NAMALWA (cell line): ENCODE results near the gene DNAH17.
"Not testable (repeated sequence)": the region's sequence is repeated elsewhere in the genome, so short reads cannot be mapped to it uniquely, and the experiment has no call there.

Experiments used
- DNase-seq: peaks from one replicate; pipeline ENCODE4 v3.0.0-alpha.2; 2015; ENCODE audit warnings: low spot score

The DNAH17 gene

DNA sequence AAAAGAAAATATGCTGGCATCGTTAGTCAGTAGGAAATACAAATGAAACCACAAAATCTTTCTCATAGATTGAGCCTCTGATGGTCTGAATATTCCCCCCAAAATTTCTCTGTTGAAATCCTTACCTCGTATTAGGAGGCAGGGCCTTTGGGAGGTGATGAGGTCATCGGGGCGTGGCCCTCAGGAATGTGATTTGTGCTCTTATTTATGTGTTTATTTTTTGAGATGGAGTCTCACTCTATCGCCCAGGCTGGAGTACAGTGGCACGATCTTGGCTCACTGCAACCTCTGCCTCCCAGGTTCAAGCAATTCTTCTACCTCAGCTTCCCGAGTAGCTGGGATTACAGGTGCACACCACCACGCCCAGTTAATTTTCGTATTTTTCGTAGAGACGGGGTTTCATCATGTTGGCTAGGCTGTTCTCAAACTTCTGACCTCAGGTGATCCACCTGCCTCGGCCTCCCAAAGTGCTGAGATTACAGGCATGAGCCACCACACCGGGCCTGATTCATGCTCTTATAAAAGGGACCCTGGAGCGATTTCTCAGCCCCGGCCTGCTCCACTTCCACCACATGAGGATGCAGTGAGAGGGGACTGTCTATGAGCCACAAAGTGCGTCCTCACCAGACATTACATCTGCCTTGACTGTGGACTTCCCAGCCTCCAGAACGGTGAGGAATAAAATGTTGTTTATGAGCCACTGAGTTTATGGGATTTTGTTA is 53.1 kb downstream of the DNAH17 start:
- no peak for DNase-seq

DNA sequence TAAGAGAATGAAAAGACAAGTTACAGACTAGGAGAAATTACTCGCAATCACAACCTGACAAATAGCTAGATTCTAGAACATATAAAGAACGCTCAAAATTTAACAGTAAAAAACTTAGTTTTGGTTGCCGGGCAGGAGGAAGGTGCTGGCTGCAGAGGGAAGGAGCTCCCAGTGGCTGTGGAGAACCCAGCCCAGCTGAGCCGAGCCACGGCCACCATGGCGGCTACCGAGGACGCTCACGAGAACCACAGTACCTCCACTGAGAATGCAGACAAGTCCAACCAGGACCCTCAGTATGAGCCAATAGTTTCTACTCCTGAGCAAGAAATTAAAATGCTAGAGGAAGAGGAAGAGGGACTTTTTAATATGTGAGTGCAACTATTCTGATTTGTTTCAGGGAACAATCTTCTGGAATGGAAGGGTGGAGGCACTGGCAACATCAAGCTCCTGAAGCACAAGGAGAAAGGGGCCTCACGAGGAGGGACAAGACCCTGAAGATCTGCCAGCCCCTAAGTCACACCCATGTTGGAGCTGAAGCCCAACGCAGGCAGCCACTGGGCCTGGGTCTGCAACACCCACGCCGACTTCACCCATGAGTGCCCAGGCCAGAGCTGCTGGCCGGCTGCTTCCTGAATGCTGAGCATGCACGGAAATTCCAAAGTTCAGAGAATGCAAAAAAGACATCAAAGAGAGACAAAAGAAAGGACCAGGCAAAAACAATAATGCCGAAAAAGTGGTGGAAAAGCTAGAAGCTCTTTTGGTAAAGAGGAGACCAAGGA is 55.0 kb downstream of the DNAH17 start:
- DNase-seq, result no peak

DNA sequence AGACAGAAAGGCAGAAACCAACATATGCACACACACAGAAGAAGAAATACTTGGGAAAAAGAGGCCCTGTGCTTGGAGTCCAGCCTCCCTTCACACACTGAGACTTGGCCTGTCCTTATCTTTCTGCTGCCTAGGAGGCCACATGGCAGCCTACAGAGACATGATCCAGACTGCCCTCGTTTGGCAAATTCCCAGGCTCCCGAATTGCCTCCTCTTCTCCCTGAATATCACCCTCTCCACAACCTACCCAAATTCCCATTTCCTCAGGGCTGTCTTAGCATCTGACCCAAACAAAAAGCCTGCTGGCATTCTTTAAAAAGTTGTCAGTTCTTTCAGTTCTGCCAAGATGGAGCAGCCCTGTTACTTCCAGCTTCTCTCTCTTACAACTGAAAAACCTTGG is 59.8 kb downstream of the DNAH17 start:
- DNase-seq, result no peak

DNA sequence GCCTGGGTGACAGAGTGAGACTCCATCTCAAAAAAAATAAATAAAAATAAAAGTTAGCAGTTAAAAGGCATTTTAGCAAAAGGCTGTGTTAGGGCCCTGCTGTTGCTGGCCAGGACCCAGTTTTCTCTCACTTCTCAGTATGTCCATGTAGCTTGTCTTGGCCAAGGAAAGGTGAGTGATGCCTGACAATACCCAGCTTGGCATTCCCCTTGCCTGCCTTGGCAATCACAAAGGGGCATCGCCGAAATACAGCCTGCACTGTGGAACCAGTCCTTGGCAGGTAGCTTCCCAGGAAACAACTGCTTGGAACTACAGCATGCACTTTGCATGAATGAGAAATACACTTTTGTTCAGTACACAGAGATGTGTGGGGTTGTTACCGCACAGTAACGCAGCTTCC is 61.7 kb downstream of the DNAH17 start:
- DNase-seq, result no peak

DNA sequence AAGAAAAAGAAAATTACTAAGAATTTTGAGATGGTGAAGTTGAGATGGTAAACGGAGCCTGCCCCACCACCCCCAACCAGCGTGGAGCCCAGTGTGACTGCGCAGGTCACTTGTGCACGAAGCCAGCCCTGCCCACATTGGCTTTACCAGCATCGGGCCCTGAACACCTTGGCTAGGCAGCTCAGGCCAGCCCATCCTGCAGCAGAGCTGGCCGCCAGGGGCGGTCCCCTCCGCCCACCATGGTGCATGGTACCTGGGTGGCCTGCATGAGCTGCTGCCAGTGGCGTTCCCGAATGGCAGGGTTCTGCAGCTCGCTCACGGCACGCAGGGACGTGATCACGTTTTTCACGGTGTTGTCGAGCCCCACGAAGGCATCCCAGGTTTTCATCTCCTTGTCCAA is 62.7 kb downstream of the DNAH17 start:
- no peak for DNase-seq

DNA sequence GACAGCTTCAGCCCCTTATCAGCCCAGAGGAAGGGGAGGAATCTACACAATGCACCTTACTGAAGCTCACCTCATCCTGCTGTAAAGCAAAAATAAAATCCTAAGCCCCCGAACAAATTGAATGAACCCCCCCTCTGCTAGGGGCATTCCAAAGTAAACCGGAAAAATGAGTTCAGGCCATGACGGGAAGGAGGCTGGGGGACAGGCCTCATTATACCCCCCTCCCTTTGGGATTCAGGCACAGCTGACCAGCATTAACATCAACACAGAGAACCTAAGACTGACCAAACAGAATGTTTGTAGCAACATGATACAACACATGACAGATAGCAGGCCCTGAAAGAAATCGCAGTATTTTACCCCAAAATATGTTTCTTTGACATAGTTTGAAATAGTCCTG is 64.2 kb downstream of the DNAH17 start:
- no peak for DNase-seq

DNA sequence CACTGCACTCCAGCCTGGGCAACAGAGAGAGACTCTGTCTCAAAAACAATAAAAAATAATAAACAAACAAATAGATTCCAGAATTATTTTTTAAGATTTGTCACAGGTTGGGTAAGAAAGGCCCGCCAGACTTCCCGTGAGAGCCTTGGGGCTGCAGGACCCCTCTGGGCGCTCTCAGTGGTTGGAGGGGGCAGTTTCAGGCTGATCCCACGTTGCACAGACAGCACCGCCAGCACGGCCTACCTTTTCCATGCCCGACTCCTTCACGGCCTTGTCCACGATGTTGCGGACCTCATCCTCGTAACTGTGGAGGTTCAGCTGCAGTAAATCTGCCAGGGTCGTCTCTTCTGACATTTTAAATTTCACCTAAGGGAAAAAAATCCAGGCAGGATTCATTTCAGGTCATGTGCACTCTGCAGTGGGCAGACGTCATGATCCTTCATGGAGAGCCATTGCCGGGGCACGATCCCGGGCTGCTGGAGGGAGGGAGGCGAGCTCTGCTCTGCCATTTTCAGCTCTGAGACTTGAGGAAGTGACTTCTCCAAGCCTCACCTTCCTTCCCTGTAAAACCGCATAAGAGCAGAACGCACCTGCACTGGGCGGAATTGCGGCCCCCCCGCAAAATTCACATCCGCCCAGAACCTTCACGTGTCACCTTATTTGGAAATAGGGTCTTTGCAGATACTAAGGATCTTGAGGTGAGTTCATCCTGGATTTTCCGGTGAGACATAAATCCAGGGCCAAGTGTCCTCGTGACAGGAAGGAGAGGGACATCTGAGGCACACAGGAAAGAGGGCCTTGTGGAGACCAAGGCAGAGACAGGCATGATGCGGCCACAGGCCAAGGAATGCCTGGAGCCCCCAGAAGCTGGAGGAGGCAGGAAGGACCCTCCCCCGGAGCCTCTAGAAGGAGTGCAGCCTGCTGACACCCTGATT is 66.8 kb downstream of the DNAH17 start:
- no peak for DNase-seq

DNA sequence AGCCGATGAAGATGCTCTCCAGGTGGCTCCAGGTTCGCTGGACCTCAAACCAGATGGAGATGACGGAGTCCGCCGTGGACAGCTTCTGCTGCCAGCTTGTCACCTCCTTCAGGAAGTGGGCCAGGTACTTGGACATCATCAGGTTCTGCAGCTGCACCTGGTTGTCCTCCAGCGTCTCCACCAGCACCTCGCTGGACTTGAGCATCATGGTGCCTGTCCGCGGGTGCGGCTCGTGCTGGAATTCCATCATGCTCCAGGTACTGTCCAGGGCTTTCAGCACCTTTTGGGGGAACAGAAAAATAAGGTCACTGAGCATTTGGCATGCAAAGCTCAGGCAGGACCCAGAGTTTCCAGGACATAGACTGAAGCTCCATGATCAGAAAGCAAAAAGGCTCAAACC is 69.7 kb downstream of the DNAH17 start:
- DNase-seq, result no peak

DNA sequence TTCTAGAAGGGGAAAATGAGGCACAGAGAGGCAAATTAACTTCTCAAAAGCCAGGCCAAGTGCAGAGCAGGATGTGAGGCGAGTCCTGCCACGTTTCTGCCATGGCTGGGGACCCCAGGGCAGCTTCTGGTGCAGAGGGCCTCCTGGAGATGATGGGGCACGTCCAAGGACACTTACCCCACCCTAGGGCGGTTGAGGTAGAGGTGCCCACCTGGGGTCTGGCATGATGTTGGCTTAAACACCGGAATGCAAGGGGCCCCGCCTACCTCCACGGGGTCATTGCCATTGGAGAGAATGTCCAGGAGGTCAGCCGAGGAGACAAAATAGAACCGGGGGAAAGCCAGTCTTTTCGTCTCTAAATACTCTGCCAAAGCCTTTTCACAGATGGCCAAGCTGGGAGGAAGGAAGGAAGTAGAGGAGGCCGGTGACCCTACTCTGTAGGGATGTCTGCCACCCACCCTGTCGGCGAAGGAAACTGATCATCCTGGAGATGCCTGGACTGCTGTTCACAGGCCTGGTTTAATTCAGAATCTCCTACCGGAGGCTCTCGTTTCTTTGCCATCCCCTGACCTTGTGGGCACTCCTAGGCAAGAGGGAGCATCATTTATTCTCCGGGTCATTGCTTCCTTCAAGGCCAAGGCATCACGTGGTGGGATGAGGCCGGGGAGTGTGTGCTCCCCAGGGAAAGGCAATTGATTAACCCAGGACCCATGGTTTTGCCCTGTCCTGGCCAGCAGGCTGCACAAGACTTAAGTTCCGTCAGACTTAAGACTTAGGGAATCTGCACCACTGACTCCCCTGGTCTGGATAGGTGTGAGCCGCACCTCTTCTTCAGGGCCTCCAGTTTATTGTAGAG is 70.5 kb downstream of the DNAH17 start:
- no peak for DNase-seq

DNA sequence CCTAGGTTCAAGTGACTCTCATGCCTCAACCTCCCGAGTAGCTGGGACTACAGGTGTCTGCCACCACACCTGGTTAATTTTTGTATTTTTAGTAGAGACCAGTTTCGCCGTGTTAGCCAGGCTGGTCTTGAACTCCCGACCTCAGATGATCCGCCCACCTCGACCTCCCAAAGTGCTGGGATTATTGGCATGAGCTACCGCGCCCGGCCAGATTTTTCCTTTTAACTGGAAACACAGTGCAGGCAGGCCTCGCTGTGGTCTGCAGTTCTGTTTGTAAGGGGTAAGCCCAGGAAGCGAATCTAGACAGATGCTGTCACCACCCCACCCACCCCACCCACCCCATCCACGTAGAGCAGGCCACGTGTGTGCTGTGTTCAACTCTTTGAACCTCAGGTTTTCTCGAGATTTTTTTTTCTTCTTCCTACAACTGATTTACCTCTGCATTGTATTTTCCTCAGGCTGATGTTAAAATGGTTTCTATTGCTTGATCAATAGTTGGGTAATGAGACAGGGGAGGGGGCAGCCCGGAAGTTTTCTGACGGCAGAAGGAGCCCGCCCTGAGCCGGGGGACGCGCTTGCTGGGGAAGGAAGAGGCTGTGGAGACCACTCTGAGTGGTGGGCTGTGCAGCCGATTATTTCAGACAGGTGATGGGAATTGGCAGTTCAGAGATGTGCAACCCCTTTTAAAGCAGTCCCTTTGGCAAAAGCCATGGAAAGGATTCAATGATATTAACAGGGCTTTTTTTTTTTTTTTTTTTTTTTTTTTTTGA is 72.9 kb downstream of the DNAH17 start:
- no peak for DNase-seq

DNA sequence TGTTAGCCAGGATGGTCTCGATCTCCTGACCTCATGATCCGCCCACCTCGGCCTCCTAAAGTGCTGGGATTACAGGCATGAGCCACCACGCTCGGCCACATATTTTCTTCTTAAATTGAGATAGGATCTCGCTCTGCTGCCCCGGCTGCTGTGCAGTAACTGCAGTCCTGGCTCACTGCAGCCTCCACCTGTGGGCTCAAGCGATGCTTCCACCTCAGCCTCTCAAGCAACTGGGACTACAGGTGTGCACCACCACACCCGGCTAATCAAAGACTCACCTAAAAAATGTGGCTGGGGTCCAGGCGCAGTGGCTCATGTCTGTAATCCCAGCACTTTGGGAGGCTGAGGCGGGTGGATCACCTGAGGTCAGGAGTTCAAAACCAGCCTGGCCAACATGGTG is 73.8 kb downstream of the DNAH17 start:
- DNase-seq, result not testable (repeated sequence)

DNA sequence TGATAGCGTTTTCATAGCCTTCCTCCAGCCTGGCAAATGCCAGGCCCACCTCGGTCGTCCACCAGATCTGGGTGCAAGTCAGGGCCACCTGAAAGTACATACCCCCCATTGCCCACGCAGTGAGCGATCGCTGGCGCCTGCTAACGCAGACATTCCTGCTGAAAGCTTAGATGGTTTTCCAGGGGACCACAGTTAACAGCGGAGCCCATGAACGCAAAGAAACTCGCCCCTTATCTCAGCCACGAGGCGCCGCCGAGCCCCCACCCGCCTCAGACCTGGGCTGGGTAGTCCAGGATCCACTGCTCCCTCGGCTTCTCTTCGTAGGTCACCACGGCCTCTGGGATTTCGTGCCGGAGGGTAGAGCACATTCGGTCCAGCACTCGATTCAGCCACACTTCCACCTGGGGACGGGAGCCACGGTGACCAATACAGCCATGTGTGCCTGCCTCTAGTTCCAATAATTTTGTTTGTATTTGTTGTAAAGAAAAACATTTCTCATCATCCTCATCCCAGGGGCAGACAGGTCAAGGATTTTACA is 74.5 kb downstream of the DNAH17 start:
- DNase-seq, result no peak

DNA sequence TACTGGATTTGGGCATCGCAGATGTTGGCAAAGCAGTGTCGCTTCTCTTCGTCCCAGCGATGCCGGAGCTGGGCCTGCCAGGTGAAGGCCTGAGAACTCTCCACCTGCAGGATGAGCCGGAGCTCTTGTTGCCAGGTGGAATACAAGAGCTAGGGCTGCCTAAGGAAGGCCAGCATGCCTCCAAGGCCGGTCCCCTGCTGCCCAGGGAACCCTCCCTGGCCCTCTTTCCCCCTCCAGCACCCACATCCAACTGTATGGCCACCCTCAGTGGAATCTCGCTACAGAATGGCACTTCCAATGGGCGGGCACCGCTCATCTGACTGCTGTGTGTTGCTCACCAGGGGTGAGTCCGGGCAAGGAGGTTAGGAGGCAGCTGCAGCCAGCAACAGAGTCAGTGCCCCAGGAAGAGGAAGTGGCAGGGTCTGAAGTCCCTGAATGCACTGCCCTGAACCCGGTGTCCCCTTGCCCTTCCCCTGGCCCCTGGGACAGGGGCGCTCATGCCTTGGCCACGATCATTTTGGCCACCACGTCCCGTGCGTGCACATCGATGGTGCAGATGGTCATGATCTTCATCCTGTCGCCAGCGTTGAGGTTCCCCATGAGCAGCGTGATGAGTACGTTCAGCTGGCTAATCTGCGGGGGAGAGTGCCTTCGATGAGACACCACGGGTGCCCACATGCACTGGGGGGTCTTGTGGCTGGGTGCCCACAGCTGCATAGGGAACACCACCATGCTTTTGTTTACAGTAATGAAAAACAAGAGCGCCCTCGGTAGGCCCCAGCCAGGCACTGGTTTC is 75.8 kb downstream of the DNAH17 start:
- no peak for DNase-seq

DNA sequence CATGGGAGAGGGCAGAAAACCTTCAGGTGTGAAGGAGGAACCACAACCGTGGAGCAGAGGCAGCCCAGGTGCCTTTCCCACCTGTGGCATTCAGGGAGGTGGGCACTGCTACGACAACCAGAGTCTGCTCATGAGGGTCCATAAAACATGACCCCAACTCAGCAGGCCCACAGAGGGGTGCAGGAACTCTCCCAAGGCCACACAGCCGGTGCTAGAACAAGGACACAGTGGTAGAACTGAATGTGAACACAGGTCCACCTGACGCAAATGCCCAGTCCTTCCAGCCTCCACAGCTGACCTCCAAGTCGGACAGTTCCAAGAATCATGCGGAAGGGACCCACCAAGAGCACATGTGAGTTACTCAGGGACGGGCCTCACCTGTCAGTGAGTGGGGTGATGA is 76.4 kb downstream of the DNAH17 start:
- DNase-seq, result no peak

DNA sequence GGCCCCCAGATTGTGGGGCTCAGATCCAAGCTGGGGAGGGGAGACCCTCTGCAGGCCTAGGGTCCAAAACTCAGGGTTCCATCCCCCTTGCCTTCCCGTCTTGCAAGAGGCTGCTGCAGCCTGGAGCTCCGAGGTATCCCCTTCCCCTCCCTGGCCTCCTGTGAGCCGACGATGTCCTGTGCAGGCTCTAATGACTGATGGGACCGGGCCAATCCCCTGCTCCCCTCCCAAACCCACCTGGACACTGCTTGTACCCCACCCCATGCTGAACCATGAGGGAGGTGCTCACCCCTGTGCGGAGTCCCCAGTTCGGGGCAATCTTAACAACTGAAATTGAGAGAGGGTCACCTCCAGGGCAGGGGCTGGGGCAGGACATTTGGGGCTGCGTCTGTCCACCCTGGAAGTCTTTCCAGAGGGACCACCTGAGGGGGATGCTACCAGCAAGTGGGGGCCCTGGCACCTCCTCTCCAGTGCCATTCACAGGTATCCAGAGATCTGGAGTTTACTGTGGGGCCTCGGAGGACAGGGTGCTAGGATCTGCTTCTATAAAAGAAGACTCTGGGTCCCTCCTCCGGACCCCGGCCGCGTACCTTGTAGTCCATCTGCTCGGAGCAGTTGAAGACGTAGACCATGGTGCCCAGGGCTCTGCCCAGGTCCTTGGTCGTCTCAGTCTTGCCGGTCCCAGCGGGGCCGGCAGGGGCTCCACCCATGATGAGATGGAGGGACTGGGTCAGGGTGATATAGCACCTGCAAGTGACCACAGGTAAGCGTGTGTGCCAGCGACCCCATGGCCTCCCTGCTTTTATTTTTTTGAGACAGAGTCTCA is 77.3 kb downstream of the DNAH17 start:
- DNase-seq, result no peak

DNA sequence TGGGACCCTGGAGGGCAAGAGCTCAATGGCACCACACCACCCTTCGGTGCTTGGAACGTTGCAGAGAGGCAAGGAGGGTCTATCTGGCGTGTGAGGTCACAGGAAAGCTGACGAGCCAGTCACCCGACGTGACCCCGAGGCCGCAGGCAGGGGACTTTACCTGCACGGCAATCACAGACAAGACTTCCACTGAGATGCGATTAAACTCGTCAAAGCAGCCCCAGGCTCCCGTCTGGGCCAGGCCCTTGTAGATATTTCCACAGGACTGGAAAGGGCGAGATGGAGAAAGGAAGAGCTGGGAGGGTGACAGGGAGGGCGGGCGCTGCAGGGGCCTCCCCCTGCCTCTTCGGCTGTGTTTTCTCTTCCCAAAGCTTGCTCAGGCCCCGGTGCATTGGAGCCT is 78.3 kb downstream of the DNAH17 start:
- DNase-seq, result no peak

DNA sequence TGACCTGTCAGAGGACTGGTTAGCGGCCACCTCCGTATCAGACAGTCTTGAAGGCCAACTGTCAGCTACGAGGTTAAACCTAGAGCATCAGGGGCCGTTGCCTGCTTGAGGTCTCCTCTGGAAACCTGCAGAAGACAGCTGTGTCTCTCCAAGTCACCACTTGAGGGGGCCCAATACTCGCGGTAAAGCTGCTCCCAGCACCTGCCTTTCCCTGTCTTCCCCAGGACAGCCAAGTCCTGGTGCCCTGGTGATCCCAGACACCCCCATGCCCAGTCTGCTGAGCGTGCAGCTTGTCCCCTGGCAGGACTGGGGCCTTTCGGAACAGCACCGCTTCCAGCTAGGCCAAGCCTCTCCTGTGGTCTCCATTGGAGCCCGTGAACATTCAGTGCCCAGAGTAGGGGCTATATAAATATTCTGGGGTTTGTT is 80.1 kb downstream of the DNAH17 start:
- DNase-seq, result peak; percentile 68

DNA sequence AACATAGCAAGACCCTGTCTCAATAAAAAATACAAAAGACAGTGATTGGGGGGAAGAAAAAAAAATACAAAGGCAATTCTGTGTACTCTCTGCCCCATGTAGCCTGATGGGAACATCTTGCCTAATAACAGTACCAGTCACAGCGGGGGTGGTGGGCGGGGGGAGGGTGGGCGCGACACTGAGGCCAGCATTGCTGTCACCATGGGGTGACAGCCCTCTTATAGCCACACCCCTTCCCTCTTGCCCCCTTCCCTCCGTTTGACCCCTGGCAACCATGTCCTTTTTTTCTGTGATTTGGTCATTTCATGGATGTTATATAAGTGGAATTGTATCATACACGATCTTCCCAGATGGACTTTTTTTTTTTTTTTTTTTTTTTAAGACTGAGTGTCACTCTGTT is 80.9 kb downstream of the DNAH17 start:
- no peak for DNase-seq

DNA sequence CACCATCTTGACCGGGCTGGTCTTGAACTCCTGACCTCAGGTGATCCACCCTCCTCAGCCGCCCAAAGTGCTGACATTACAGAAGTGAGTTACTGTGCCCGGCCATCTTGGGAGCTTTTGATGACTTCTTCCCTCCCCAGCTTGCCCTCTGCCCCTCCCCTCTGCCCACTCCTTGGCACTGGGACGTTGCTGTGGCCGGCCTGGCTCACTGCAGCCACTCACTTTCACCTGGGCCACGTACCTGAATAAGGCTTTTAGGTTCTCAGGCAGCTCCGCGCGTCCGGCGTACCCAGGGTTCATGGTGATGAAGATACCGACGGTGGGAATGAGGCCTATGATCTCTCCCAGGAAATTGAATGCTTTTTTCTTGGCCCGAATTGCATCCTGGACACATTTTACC is 81.6 kb downstream of the DNAH17 start:
- DNase-seq, result no peak
